MM.1S (cell line): ENCODE data around the gene MIOX.

ENCODE experiments used
- CTCF ChIP-seq: fragments of 300-600 bp; sonication (generic); IDR thresholded peaks from 2 replicates; pipeline ENCODE4 v1.5.1; 2016; ENCODE audit warnings: antibody characterized with exemption, low read length, mixed read lengths
- EZH2 ChIP-seq: fragments of 300-600 bp; sonication (generic); optimal IDR thresholded peaks from 2 replicates; pipeline ENCODE3; 2017; ENCODE audit warnings: low read depth, mild to moderate bottlenecking, antibody characterized with exemption, low read length, mixed read lengths
- EZH2phosphoT487 ChIP-seq: fragments of 300-600 bp; sonication (generic); IDR thresholded peaks from 2 replicates; pipeline ENCODE4 v1.6.1; 2018; ENCODE audit warnings: antibody characterized with exemption, low read length

GRCh38 chr22:50468626-50469025 lies 18.0 kb upstream of the MIOX start:
- TF ChIP-seq CTCF (no peak), EZH2 (no peak), EZH2phosphoT487 (no peak)
